Type B pancreatic cell (in vitro differentiated cells): Measurements from ENCODE around the gene TM7SF2. TPM values are rescaled to one million over a fixed set of nuclear protein-coding genes. Genes with fewer than 3 reads are reported as not detected.

Experiments
- DNase-seq: peaks from one replicate; pipeline ENCODE4 v3.0.0; 2021; ENCODE audit warnings: mixed read lengths; ENCODE audit not compliant: unreplicated experiment; ENCODE audit errors: extremely low spot score
- H3K27ac Mint-ChIP-seq: 2 replicates; pipeline ENCODE4 v1.8.0; 2021; ENCODE audit warnings: mild to moderate bottlenecking, mixed read lengths
- H3K27me3 Mint-ChIP-seq: 2 replicates; pipeline ENCODE4 v1.8.0; 2021; ENCODE audit warnings: mixed read lengths
- H3K36me3 Mint-ChIP-seq: 2 replicates; pipeline ENCODE4 v1.8.0; 2021; ENCODE audit warnings: mixed read lengths
- H3K4me1 Mint-ChIP-seq: one replicate; pipeline ENCODE4 v1.8.0; 2021; ENCODE audit warnings: mixed read lengths; ENCODE audit not compliant: unreplicated experiment
- H3K4me3 Mint-ChIP-seq: 2 replicates; pipeline ENCODE4 v1.8.0; 2021; ENCODE audit warnings: mild to moderate bottlenecking, mixed read lengths
- H3K9me3 Mint-ChIP-seq: 2 replicates; pipeline ENCODE4 v1.8.0; 2021; ENCODE audit warnings: mixed read lengths
- total RNA-seq: library from RNA; stranded (reverse); gene quantifications from 2 replicates; pipeline ENCODE4 v1.2.1, GENCODE V29; 2021; ENCODE audit warnings: low replicate concordance
- TF ChIP-seq, protein P1 (sequence below): fragments of 200-600 bp; sonication (generic); conservative IDR thresholded peaks from 2 replicates; pipeline ENCODE4 v1.5.0; 2021; ENCODE audit warnings: antibody characterized with exemption, mild to moderate bottlenecking

TM7SF2 gene
- total RNA-seq, 1 donor from 2014 or later = 52.2 TPM

DNA sequence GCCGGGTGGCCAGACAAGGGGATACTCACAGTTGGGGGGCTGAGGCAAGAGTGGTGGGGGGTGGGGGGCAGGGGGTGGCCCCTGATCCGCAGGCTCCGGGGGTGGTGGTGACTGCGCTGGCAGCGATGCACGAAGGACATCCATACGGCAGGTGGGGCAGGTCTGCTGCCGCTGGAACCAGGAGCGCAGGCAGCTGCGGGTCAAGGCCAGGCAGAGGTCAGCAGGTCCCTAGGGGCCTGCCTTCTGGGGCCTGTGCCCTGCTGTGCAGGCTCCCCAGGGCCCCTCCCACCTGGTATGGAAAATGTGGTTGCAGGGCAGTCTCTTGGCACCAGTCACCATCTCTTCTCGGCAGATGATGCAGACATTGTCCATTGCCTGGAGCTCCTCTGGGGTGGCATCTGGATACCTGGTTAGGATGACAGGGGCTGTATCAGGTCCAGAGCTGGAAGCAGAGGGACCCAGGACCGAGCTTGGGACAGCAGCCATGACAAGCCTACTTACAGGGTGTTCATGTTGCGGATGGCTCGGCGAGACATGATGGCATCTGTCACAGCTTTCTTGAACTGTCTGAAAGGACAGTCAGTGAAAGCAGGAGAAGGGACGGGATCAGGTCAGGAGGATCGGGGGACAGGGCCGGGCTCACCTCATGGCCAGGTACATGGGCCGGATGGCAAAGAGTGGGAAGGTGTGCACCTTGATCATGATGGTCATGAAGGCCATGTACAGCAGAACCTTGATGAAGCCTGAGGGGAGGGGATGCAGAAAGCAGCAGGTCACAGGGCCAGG, 19.2 kb downstream of the TM7SF2 start:
- peak overlapping the region; percentile 85 for H3K27ac Mint-ChIP-seq
- no peak for DNase-seq
- no peaks in the 10 kb centered on the region for H3K36me3 Mint-ChIP-seq
- TF ChIP-seq, protein P1, sequence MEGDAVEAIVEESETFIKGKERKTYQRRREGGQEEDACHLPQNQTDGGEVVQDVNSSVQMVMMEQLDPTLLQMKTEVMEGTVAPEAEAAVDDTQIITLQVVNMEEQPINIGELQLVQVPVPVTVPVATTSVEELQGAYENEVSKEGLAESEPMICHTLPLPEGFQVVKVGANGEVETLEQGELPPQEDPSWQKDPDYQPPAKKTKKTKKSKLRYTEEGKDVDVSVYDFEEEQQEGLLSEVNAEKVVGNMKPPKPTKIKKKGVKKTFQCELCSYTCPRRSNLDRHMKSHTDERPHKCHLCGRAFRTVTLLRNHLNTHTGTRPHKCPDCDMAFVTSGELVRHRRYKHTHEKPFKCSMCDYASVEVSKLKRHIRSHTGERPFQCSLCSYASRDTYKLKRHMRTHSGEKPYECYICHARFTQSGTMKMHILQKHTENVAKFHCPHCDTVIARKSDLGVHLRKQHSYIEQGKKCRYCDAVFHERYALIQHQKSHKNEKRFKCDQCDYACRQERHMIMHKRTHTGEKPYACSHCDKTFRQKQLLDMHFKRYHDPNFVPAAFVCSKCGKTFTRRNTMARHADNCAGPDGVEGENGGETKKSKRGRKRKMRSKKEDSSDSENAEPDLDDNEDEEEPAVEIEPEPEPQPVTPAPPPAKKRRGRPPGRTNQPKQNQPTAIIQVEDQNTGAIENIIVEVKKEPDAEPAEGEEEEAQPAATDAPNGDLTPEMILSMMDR = no peak
- peak overlapping the region; percentile 64 for H3K4me3 Mint-ChIP-seq
- no peaks in the 10 kb centered on the region for H3K27me3 Mint-ChIP-seq
- H3K4me1 Mint-ChIP-seq = peaks cover 16% of the 10 kb centered on the region
- H3K9me3 Mint-ChIP-seq = no peaks in the 10 kb centered on the region

DNA sequence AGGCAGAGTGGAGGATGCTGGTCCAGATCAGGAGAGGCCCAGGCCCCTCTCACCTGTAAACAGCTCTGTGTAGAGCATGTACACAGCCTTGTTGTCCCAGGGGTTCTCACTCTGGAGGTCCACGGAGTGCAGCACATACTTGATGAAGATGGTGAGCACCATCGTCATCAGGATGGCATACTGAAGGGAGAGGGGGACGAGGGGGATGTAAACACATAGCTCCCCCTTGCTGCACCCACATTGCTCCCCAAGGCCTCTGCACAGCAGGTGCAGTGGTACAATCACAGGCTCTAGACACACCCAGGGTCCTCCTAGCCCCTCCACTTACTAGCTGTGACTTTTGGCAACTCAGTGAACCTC, 19.7 kb downstream of the TM7SF2 start:
- Mint-ChIP-seq H3K9me3 (no peaks in the 10 kb centered on the region), H3K27ac (peak overlapping the region; percentile 85), H3K27me3 (no peaks in the 10 kb centered on the region), H3K4me3 (peak overlapping the region; percentile 64), H3K36me3 (no peaks in the 10 kb centered on the region), H3K4me1 (peaks cover 22% of the 10 kb centered on the region)
- TF ChIP-seq, protein P1 = no peak
- no peak for DNase-seq

DNA sequence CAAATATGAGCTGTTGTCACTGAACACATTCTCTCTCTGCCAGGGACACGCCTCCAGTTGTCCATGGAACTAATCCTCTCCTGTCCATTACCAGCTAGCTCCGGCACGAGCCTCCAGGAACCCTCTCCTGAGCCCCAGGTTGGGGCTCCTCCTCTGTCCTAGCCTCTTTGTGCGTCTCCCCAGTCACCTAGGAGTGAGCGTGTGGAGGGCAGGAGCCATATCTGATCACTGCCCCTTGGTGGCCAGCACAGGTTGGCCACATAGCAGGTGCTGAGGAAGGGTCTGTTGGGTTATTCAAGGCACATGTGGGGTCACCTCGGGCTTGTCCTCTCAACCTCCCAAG, 20.2 kb downstream of the TM7SF2 start:
- peak overlapping the region; percentile 25 for H3K4me3 Mint-ChIP-seq
- H3K36me3 Mint-ChIP-seq = no peaks in the 10 kb centered on the region
- TF ChIP-seq, protein P1 = no peak
- peaks cover 22% of the 10 kb centered on the region for H3K4me1 Mint-ChIP-seq
- H3K27ac Mint-ChIP-seq = no peak overlapping the region
- no peak for DNase-seq
- H3K27me3 Mint-ChIP-seq = no peaks in the 10 kb centered on the region
- no peaks in the 10 kb centered on the region for H3K9me3 Mint-ChIP-seq

DNA sequence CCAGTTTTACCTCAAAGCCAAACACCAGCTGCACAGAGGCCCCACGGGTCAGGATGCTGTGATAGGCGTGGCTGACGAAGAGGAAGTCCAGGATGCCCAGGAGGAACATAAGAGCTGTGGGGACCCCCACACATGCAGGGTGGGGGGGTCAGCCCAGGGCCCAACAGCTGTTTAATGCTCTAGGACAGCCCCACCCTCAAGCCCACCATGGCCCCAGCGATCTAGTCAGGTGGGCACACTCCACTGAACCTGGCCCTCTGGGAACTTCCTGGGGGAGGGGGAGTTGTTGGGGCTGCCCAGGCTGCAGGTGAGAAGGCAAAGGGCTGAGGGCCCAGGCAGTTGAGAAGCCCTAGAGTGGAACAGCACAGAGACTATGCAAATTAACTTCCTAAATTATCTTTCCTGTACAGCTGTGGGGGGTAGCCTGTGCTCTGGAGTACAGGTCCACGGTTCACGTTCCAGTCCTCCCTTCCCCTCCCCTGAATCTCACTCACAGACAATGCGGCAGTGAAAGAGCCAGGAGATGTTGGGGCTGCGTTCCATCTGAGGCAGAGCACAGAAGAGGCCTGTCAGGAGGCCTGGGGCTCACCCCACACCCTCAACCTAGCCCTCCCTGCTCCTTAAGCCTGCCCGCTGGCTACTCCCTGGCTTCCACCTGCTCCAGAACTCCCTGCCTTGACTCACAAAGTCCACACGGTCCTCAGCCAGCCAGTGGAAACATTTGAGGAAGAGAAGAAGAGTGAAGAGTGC, 20.7 kb downstream of the TM7SF2 start:
- no peak for DNase-seq
- Mint-ChIP-seq H3K4me3 (peak overlapping the region; percentile 97), H3K36me3 (no peaks in the 10 kb centered on the region), H3K27ac (peak overlapping the region; percentile 100), H3K9me3 (no peaks in the 10 kb centered on the region), H3K4me1 (peaks cover 22% of the 10 kb centered on the region), H3K27me3 (no peaks in the 10 kb centered on the region)
- TF ChIP-seq, protein P1 = no peak

DNA sequence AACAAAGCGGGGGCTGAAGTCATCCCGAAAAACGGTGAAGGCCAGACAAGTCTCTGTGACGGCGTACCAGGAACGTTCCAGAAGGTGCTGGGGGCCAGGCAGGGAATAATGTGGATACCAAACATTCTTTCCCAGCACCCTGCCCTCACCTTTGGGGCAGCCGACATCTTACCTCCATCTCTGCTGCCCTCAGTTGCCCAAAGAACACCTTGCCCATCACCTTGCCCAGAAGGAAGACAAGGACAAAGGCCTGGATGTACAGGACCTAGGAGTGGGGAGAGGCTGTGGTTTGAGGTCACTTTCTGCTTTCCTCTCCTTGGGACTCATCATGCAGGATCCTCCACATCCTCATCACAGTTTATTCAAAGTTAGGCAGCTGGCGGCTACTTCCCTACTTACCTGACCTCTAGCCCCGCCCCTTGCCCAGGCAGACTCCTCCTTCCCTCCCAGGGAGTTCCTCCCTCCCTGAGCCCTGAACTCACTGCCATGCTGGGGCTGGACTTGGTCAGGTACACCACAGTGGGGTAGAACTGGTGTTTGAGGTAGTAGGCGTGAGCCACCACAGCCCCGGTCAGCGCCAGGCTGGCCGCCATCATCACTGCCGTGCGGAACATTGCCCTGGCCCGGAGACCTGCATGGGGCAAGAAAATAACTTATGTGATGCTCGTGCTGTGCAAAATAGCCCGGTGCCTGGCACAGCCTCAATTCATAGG, 21.5 kb downstream of the TM7SF2 start:
- no peaks in the 10 kb centered on the region for H3K36me3 Mint-ChIP-seq
- no peaks in the 10 kb centered on the region for H3K27me3 Mint-ChIP-seq
- TF ChIP-seq, protein P1 = no peak
- H3K4me3 Mint-ChIP-seq = peak overlapping the region; percentile 97
- DNase-seq = no peak
- peak overlapping the region; percentile 100 for H3K27ac Mint-ChIP-seq
- H3K4me1 Mint-ChIP-seq = peaks cover 22% of the 10 kb centered on the region
- H3K9me3 Mint-ChIP-seq = no peaks in the 10 kb centered on the region
